ENCODE data around the gene LIMK2. TPM values are rescaled to one million over a fixed set of nuclear protein-coding genes. Genes with fewer than 3 reads are reported as not detected.

LIMK2 gene
- total RNA-seq, 1 experiment from 2014 or later: 42.8 TPM

GRCh38 chr22:31227186-31227585 is 15.1 kb downstream of the LIMK2 start (continued):
- TF ChIP-seq, protein P1, sequence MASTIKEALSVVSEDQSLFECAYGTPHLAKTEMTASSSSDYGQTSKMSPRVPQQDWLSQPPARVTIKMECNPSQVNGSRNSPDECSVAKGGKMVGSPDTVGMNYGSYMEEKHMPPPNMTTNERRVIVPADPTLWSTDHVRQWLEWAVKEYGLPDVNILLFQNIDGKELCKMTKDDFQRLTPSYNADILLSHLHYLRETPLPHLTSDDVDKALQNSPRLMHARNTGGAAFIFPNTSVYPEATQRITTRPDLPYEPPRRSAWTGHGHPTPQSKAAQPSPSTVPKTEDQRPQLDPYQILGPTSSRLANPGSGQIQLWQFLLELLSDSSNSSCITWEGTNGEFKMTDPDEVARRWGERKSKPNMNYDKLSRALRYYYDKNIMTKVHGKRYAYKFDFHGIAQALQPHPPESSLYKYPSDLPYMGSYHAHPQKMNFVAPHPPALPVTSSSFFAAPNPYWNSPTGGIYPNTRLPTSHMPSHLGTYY (CRISPR knock-in tag; IDR thresholded peaks at IDR 0.05): no peak
- no peak for TF ChIP-seq IRF1 (CRISPR knock-in tag; IDR thresholded peaks at IDR 0.05)
- no peak for TF ChIP-seq TCF7 (CRISPR knock-in tag; IDR thresholded peaks at IDR 0.05; ENCODE audit: low read depth)
- TF ChIP-seq CBFB (CRISPR knock-in tag; IDR thresholded peaks at IDR 0.05; ENCODE audit: low read depth): no peak

- H3K4me1 Mint-ChIP-seq: peaks cover 13% of the 10 kb centered on the region
- ATAC-seq: peak; percentile 61
- no peak for DNase-seq (ENCODE audit: low spot score)
- H3K4me3 Mint-ChIP-seq: no peak overlapping the region
- TF ChIP-seq HMGXB4 (CRISPR knock-in tag; IDR thresholded peaks at IDR 0.05) (no peak), JAZF1 (CRISPR knock-in tag; IDR thresholded peaks at IDR 0.05) (no peak), ETV6 (CRISPR knock-in tag; IDR thresholded peaks at IDR 0.05) (no peak), ZNF671 (CRISPR knock-in tag; IDR thresholded peaks at IDR 0.05) (no peak), ZNF512 (CRISPR knock-in tag; IDR thresholded peaks at IDR 0.05; ENCODE audit: borderline replicate concordance) (no peak), NR2C2 (CRISPR knock-in tag; IDR thresholded peaks at IDR 0.05) (no peak), NR3C1 (CRISPR knock-in tag; conservative IDR thresholded peaks at IDR 0.05; ENCODE audit: low read depth) (no peak), CREB1 (CRISPR knock-in tag; IDR thresholded peaks at IDR 0.05) (no peak), ATF2 (CRISPR knock-in tag; IDR thresholded peaks at IDR 0.05; ENCODE audit: borderline replicate concordance, low read depth) (no peak), PRDM15 (CRISPR knock-in tag; IDR thresholded peaks at IDR 0.05) (no peak), ELF4 (CRISPR knock-in tag; IDR thresholded peaks at IDR 0.05; ENCODE audit: low read depth) (no peak), HMGA2 (CRISPR knock-in tag; IDR thresholded peaks at IDR 0.05) (no peak), TP53 (CRISPR knock-in tag; IDR thresholded peaks at IDR 0.05) (no peak)
- TF ChIP-seq, protein P2, sequence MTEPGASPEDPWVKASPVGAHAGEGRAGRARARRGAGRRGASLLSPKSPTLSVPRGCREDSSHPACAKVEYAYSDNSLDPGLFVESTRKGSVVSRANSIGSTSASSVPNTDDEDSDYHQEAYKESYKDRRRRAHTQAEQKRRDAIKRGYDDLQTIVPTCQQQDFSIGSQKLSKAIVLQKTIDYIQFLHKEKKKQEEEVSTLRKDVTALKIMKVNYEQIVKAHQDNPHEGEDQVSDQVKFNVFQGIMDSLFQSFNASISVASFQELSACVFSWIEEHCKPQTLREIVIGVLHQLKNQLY (CRISPR knock-in tag; IDR thresholded peaks at IDR 0.05): no peak
- TF ChIP-seq, protein P3, sequence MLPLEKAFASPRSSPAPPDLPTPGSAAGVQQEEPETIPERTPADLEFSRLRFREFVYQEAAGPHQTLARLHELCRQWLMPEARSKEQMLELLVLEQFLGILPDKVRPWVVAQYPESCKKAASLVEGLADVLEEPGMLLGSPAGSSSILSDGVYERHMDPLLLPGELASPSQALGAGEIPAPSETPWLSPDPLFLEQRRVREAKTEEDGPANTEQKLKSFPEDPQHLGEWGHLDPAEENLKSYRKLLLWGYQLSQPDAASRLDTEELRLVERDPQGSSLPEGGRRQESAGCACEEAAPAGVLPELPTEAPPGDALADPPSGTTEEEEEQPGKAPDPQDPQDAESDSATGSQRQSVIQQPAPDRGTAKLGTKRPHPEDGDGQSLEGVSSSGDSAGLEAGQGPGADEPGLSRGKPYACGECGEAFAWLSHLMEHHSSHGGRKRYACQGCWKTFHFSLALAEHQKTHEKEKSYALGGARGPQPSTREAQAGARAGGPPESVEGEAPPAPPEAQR (CRISPR knock-in tag; IDR thresholded peaks at IDR 0.05): no peak
- TF ChIP-seq, protein P4, sequence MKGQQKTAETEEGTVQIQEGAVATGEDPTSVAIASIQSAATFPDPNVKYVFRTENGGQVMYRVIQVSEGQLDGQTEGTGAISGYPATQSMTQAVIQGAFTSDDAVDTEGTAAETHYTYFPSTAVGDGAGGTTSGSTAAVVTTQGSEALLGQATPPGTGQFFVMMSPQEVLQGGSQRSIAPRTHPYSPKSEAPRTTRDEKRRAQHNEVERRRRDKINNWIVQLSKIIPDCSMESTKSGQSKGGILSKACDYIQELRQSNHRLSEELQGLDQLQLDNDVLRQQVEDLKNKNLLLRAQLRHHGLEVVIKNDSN (CRISPR knock-in tag; IDR thresholded peaks at IDR 0.05): no peak
- H3K27me3 Mint-ChIP-seq (ENCODE audit: low read depth): no peaks in the 10 kb centered on the region
- POLR2A ChIA-PET: no interaction called here
- no peaks in the 10 kb centered on the region for H3K9me3 Mint-ChIP-seq
- CTCF ChIA-PET: interaction anchor here (0.9 to 2.4 kb wide), 6 partner anchors 18 to 125 kb away, joined by 3 to 8 read pairs (median 4); partner anchors contain the start of genes LIMK2, PLA2G3 and SELENOM
- H3K27ac Mint-ChIP-seq: peak overlapping the region; percentile 71
- peaks cover 3% of the 10 kb centered on the region; the same call in 1 of the 2 replicates for H3K36me3 Mint-ChIP-seq
These were observed 17.4 kb downstream of the LIMK2 start for GRCh38 chr22:31229402-31230079.
